GM10847 (cell line): ENCODE measurements around the gene TMED8.

Experiments used
- POLR2A ChIP-seq: IDR thresholded peaks from 2 replicates; pipeline ENCODE4 v1.6.1; 2011; ENCODE audit not compliant: insufficient read length; ENCODE audit errors: extremely low read depth

The TMED8 gene

DNA sequence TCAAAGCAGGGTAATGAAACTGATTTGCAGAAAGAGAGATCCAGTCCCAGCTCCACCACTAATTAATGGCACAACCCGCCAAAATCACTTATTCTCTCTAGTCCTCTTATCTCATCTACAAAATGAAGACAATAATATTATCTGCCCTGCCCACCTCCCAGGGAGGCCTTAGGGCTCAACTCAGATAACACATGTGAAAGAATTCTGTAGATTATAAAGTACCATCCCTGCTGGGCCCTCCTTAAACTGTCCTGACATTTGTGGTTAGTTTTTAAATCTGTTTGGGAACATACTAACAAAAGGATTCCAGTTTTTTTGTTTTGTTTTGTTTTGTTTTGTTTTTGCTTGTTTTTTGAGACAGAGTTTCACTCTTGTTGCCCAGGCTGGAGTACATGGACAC lies 63.5 kb downstream of the TMED8 start:
- no peak for TF ChIP-seq POLR2A

DNA sequence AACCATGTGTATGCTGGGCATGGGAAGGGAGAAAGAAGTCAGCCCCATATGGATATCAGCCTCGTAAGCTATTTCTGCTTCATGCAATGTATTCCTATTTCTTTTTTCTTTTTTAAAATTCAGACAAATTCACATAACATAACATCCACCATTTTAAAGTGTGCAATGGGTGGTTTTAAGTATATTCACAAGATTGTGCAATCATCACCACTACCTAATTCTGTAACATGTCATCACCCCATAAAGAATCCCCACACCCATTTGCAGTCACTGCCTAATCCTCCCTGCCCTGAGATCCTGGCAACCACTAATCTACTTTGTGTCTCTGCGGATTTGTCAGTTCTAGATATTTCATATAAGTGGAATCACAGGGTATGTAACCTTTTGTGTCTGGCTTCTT lies 65.7 kb downstream of the TMED8 start:
- TF ChIP-seq POLR2A = no peak

DNA sequence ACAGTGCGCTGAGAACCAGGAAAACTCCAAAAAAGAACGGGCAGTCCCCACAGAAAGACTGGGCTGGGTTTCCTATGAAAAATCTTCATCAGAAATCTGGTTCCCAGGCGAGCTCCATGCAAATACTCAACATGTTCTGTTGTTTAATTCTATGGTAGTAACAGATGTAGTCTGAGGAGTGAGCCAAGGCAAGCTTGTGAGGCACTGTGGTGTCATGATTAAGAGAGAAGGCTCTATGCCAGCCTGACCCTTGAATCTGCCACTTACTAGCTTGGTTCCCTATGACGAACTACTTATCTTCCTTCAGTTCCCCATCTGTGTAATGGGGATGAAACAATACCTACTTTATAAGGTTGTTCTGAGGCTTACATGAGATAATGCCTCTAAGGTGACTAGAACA lies 66.9 kb downstream of the TMED8 start:
- no peak for TF ChIP-seq POLR2A

DNA sequence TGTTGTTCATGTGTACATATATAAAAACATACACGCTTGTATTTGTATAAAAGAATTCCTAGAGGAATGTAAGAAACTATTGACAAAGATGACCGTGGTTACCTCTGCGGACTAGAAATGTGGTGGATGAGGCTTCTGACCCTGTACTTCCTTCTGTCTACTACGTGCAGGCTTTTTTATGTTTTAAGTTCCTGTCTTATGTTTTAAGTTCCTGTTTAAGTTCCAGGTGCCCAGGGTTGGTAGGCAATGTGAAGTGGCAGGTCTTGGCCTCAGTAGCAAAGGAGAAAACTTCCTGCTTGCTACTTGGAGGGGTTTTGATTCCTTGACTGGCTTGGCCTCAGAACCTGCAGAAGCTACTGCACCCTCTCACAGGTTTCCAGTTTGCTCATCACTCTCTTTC lies 67.8 kb downstream of the TMED8 start:
- no peak for TF ChIP-seq POLR2A

DNA sequence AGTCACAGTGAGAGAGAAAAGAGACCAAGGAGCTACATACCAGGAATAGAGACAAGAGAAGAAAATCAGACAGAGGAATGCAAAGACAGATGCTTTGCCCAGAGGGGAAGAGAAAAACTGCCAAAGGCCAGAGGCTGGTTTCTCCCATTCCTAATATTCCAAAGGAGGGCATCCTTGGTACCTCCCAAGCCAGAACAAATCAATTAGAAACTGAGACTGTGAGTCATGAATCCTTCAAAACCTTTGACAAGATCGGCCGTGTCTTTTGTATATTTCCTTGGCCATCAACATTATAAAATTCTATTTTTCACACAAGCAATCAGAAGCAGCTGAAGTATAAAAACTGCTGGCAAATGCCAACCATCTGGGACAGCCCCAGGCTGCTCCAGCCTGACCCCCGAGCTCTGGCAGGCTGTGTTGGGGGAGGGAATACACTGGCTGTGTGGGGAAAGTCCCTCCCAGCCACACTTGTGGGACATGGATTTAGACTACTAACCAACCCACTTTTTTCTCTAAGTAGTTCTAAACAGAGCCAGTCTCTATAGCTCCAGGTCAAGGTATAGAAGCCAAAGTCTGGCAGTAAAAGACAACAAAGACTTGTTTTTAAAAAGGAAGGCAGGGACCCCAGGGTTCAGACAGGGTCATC lies 69.9 kb downstream of the TMED8 start:
- no peak for TF ChIP-seq POLR2A

DNA sequence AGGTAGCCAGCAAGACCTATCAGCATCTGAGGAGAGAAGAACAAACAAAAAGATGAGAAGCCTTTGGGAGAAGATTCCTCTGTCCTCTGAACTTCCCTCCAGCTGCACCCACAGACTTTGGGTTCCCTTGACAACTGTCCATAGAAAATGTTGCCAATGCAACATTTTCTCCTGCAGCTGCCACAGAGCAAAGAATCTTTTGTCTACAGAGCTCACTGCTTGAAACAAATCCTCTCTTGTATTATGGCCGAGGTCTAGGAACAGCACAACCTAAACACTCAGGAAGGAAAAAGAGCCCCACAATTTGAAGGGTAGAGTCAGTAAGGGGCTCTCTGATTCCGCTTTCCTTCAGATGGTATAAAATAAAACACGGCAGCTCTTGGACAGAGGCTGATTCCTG lies 70.5 kb downstream of the TMED8 start:
- TF ChIP-seq POLR2A = no peak

DNA sequence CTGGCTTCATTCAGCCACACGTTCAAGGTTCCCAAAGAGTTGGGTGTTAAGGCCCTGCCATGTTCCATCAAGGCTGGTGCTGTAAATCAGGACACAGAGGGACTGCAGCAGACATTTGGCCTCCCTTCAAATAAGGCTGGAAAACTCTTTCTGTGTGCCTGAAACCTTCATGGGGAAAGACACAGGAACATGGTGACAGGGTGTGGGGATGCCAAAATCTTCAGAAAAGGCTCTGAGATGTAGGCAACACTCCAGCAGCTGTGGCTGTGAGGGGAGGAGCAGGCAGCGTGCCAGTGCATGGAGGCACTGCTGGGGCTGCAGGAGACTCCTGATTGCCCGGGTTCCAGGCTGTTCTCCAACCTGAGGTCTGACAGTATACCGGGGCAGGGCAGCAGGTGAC lies 71.2 kb downstream of the TMED8 start:
- no peak for TF ChIP-seq POLR2A

DNA sequence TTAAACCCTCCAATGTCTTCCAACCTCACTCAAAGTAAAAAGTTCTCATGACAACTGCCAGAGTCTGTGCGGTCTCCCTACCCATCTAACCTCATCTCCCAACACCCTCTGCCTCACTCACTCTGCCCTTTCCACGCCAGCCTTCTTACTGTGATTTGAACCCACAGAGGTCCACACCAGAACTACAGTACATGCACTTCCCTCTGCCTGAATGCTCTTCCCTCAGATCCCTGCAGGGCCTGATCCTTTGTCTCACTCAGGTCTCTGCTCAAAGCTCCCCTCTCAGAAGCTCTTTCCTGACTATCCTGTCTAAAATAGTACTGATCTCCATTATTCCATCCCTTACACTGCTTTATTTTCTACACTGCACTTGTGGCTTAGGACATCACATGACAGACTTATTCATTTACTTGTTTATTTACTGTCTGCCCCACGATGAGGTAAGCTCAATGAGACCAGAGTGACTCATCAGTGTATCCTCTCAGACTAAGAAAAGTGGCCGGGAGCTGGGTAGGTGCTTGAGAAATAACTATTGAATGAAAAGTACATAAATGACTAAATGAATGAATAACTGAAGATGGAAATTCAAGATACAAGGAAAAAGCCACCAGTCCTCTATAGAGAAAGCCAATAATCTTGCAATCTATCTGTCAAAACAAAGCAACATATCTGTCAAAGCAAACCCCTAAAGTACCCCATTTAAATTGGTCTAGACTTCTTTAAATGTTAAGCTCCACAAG lies 73.3 kb downstream of the TMED8 start:
- no peak for TF ChIP-seq POLR2A

DNA sequence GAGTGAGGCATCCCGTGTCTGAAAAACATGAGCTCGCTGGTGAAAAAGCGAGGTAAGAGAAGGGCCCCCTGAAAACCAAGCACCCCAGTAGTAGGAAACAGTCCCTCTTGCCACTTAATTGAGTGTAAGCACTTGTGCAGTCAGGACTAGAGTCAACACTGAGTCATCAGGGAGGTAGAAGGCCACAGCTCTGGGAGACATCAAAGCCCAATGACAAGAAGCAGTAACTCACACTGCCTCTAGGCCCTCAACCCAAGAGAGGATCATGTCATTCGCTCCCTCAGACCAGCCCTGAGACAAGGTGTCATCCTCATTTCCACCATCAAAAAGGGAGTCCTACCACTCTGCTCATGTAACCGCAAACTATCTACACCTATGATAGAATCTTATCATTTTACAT lies 74.0 kb downstream of the TMED8 start:
- TF ChIP-seq POLR2A = no peak

DNA sequence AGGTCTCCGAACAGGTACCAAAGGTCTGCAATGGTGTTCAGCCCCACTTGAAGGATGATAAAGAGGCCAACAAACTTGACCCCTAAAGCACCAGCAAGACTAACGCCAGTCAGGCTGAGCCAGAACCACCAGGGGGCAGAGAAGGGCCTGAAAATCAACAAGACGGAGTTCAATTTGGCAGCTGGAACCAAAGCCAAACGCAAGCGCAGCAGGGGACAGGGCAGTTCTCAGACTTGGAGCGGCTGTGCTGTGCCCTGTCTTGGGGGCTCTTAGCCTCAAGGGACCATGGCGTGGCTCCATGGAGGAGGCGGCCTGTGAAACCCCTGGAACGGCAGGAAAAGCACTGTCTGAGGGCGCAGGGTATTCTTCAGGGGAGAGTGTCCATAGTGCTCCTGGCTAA lies 75.8 kb downstream of the TMED8 start:
- TF ChIP-seq POLR2A = no peak

DNA sequence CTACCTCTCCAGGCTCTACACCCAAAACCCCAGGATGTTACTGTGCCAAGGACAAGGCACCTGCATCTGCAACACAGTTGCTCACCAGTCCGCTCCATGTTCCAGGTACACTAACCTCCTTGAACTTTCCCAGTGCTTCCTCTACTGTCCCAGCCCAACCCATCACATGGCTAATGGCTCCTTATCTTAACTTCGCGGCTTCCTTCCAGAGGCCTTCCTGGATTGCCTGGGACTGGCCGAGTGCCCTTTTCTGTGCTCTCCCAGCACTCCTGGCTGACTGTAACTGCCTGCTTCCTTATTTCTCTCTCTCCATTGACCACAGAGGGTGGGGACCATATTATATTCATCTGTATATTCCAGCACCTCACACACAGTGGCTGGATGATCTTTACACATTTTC lies 77.1 kb downstream of the TMED8 start:
- no peak for TF ChIP-seq POLR2A

DNA sequence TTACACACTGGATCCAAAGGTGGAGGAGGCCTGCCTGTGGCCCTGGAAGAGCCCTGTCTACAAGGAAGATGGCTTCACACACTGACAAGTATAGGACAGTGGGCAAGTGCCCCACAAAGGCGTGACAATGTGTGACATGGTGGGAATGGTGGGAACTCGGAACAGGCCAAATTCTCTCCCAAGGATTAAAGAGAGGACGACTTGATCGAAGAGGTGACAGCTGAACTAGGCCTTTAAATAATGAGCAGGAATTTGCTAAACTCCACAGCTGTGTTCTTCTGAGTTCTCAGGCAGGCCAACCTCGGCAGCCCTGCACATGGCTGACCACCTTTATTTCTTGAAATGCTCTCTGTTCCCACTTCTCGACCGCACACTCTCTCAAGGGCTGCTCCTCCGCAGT lies 80.0 kb downstream of the TMED8 start:
- TF ChIP-seq POLR2A = no peak

DNA sequence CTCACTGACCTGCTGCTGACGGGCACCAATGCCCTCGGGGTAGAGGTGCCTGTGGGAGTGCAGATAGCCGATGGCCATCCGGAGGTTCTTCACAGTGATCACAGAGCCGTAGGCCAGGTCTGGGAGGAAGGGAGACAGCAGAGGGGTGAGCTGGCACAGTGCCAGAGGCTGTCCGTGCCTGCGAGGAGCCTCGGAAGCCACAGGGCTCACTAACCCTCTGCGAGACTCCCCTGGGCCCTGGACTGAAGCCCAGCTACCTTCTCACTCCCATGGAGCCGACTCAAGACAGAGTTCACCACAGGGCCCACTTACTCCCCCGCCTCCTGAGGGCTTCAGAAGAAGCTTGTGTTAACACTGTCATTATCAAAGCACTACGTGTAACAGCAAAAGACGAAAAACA lies 80.7 kb downstream of the TMED8 start:
- TF ChIP-seq POLR2A = no peak

DNA sequence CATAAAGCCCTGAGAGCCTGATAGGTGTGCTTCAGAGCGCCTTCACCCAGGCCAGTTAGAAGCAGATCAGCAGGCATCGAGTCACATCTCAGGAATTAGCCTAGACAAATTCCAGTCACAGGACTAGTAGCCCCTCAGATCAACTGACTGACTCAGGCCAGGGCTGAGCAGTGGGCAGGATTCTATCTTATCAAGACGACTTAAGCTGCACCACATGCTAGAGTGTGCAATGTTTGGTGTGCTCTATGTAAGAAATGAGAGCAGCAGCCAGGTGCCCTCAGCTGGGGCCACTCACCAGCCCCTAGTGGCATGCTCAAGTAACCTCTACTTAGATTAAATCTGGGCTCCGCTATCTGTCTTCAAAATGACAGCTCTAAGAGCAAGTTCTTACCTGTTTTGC lies 86.2 kb downstream of the TMED8 start:
- no peak for TF ChIP-seq POLR2A

DNA sequence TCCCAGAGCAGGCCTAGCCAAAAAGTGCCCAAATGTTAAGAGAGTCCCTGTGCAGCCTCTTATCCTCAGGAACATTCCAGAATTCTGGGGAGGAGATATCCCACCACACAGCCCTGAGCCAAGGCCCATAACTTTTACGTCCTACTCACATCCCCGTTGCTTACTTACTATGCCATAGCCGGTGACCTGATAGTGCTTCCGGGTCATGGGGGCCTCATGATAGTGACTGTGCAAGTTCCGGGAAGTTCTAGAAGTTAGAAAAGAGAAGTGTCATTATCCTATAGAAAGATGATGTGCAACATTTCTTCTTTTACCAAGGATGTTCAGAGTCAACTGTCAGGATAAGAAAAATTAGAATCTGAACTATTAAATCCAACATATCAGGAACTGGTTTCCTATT lies 90.3 kb downstream of the TMED8 start:
- no peak for TF ChIP-seq POLR2A
